Neural cell (in vitro differentiated cells): ENCODE results near the gene NBR1. TPM values are rescaled to one million over a fixed set of nuclear protein-coding genes. Genes with fewer than 3 reads are reported as not detected.

ENCODE experiments used
- H2AFZ ChIP-seq: fragments of 200-600, 300-800 bp; sonication (generic), shearing (Covaris generic); 2 replicates; pipeline ENCODE4 v1.6.0; 2014; ENCODE audit warnings: low read depth, mild to moderate bottlenecking, antibody characterized with exemption, low read length, moderate library complexity
- H3F3A ChIP-seq: fragments of 200-600 bp; shearing (Covaris generic); 2 replicates; pipeline ENCODE4 v1.6.1; 2016; ENCODE audit warnings: mild to moderate bottlenecking, moderate library complexity, mixed read lengths, antibody characterized with exemption, low read length; ENCODE audit not compliant: insufficient read depth, poor library complexity, severe bottlenecking
- H3K27ac ChIP-seq: fragments of 200-600, 300-800 bp; sonication (generic), shearing (Covaris generic); 2 replicates; pipeline ENCODE4 v1.5.1; 2014; ENCODE audit warnings: mild to moderate bottlenecking, low read length, moderate library complexity
- H3K27me3 ChIP-seq: fragments of 300-800, 200-600 bp; sonication (generic), shearing (Covaris generic); 2 replicates; pipeline ENCODE4 v1.6.0; 2014; ENCODE audit warnings: mild to moderate bottlenecking, low read depth, low read length, moderate library complexity; ENCODE audit not compliant: insufficient read depth
- H3K36me3 ChIP-seq: fragments of 300-800, 200-600 bp; sonication (generic), shearing (Covaris generic); 2 replicates; pipeline ENCODE4 v1.5.1; 2014; ENCODE audit warnings: mild to moderate bottlenecking, antibody characterized with exemption, low read length, moderate library complexity; ENCODE audit not compliant: insufficient read depth
- H3K4me2 ChIP-seq: fragments of 300-800, 200-600 bp; sonication (generic), shearing (Covaris generic); 2 replicates; pipeline ENCODE4 v1.6.0; 2014; ENCODE audit warnings: mild to moderate bottlenecking, low read length
- H3K4me3 ChIP-seq: fragments of 300-800, 200-600 bp; sonication (generic), shearing (Covaris generic); 2 replicates; pipeline ENCODE4 v1.5.1; 2014; ENCODE audit warnings: mild to moderate bottlenecking, low read length, moderate library complexity
- H3K79me2 ChIP-seq: fragments of 200-600 bp; shearing (Covaris generic); replicated peaks from 2 replicates; pipeline ENCODE4 v1.6.0; 2014; ENCODE audit warnings: mild to moderate bottlenecking, low read length, moderate library complexity; ENCODE audit not compliant: insufficient read depth
- H3K9ac ChIP-seq: fragments of 300-800, 200-600 bp; sonication (generic), shearing (Covaris generic); 2 replicates; pipeline ENCODE4 v1.6.1; 2016; ENCODE audit warnings: mild to moderate bottlenecking, low read length, mixed read lengths
- H3K9me2 ChIP-seq: fragments of 200-600 bp; shearing (Covaris generic); 2 replicates; pipeline ENCODE4 v1.6.1; 2016; ENCODE audit warnings: mild to moderate bottlenecking, low read length, mixed read lengths; ENCODE audit not compliant: insufficient read depth
- H3K9me3 ChIP-seq: fragments of 200-600, 300-800 bp; sonication (generic), shearing (Covaris generic); 2 replicates; pipeline ENCODE4 v1.6.1; 2016; ENCODE audit warnings: mild to moderate bottlenecking, mixed run types, low read length, moderate library complexity, mixed read lengths
- H4K20me1 ChIP-seq: fragments of 200-600 bp; shearing (Covaris generic); 2 replicates; pipeline ENCODE4 v1.6.1; 2016; ENCODE audit warnings: mild to moderate bottlenecking, mixed run types; ENCODE audit not compliant: insufficient read depth
- CTCF ChIP-seq: fragments of 450-650 bp; IDR thresholded peaks from 2 replicates; pipeline ENCODE4 v1.5.1; 2014; ENCODE audit warnings: antibody characterized with exemption, mild to moderate bottlenecking, moderate library complexity; ENCODE audit not compliant: poor library complexity, severe bottlenecking
- EP300 ChIP-seq: fragments of 450-650 bp; conservative IDR thresholded peaks from 2 replicates; pipeline ENCODE4 v1.6.1; 2014; ENCODE audit warnings: antibody characterized with exemption, mild to moderate bottlenecking, moderate library complexity; ENCODE audit not compliant: poor library complexity, severe bottlenecking
- EZH2 ChIP-seq: fragments of 200-600, 300-800 bp; shearing (Covaris generic), sonication (generic); IDR thresholded peaks from 2 replicates; pipeline ENCODE4 v1.6.1; 2014; ENCODE audit warnings: antibody characterized with exemption, low read length, borderline replicate concordance, mild to moderate bottlenecking; ENCODE audit not compliant: insufficient read depth, poor library complexity, severe bottlenecking
- MXI1 ChIP-seq: fragments of 450-650 bp; conservative IDR thresholded peaks from 2 replicates; pipeline ENCODE4 v1.6.1; 2014; ENCODE audit warnings: antibody characterized with exemption, mild to moderate bottlenecking; ENCODE audit not compliant: poor library complexity, severe bottlenecking
- POLR2AphosphoS5 ChIP-seq: IDR thresholded peaks from 2 replicates; pipeline ENCODE4 v1.6.1; 2012
- RAD21 ChIP-seq: fragments of 450-650 bp; conservative IDR thresholded peaks from 2 replicates; pipeline ENCODE4 v1.6.1; 2014; ENCODE audit warnings: antibody characterized with exemption, mild to moderate bottlenecking, moderate library complexity
- REST ChIP-seq: IDR thresholded peaks from 2 replicates; pipeline ENCODE4 v1.6.1; 2012; ENCODE audit warnings: borderline replicate concordance
- SMC3 ChIP-seq: fragments of 450-650 bp; conservative IDR thresholded peaks from 2 replicates; pipeline ENCODE4 v1.6.1; 2014; ENCODE audit warnings: antibody characterized with exemption, mild to moderate bottlenecking, moderate library complexity; ENCODE audit not compliant: poor library complexity
- TAF1 ChIP-seq: IDR thresholded peaks from 2 replicates; pipeline ENCODE4 v1.6.1; 2012; ENCODE audit warnings: low read depth
- polyA plus RNA-seq: library from polyadenylated mRNA; depleted of rRNA; stranded (reverse); fragments of >200 nt; gene quantifications from 2 replicates; pipeline ENCODE4 v1.2.3, GENCODE V29; 2014

Gene NBR1
- polyA plus RNA-seq, 1 donor from 2014 or later, result 62.4 TPM

GRCh38 chr17:43210576-43210975 is 39.6 kb downstream of the NBR1 start:
- Histone ChIP-seq H3K79me2 (no peaks in the 10 kb centered on the region), H2AFZ (no peak overlapping the region), H3K27ac (no peak overlapping the region), H3K36me3 (peaks cover 8% of the 10 kb centered on the region), H3K4me2 (no peak overlapping the region), H3F3A (no peaks in the 10 kb centered on the region), H3K9me3 (no peaks in the 10 kb centered on the region), H3K4me3 (no peak overlapping the region), H4K20me1 (no peaks in the 10 kb centered on the region), H3K9me2 (no peaks in the 10 kb centered on the region), H3K27me3 (no peaks in the 10 kb centered on the region), H3K9ac (no peak overlapping the region)
- no peak for TF ChIP-seq MXI1
- no peak for TF ChIP-seq POLR2AphosphoS5
- TF ChIP-seq TAF1, result no peak
- no peak for TF ChIP-seq SMC3
- TF ChIP-seq EZH2, result no peak
- TF ChIP-seq RAD21, result no peak
- no peak for TF ChIP-seq EP300
- no peak for TF ChIP-seq REST
- TF ChIP-seq CTCF, result no peak

- Histone ChIP-seq H3K9me2 (no peaks in the 10 kb centered on the region), H3K4me3 (no peak overlapping the region), H3K27me3 (no peaks in the 10 kb centered on the region), H3K36me3 (peaks cover 8% of the 10 kb centered on the region), H3K79me2 (no peaks in the 10 kb centered on the region), H3K27ac (no peak overlapping the region), H4K20me1 (no peaks in the 10 kb centered on the region), H3F3A (no peaks in the 10 kb centered on the region), H3K9me3 (no peaks in the 10 kb centered on the region), H3K9ac (no peak overlapping the region), H3K4me2 (no peak overlapping the region), H2AFZ (no peak overlapping the region)
- no peak for TF ChIP-seq CTCF
- TF ChIP-seq SMC3, result no peak
- no peak for TF ChIP-seq EP300
- TF ChIP-seq MXI1, result no peak
Observed at GRCh38 chr17:43211123-43211479, 40.1 kb downstream of the NBR1 start.
